ENCODE data around the gene KCNJ5.

Gene KCNJ5

DNA sequence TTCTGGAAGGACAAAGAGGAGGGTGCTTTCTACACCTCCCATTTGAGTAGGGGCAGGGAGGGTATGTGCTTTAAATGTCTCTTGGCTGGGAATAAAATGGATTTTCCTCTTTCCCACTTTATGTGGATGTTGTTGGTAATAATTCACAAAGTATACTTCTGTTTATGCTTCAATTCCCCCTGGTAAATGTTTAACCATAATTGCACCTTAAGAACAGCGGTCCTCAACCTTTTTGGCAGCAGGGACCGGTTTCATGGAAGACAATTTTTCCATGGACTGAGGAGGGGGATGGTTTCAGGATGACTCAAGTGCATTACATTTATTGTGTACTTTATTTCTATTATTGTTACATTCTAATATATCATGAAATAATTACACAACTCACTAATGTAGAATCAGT is 55.5 kb downstream of the KCNJ5 start:
- Histone ChIP-seq H3K27me3 (no peaks in the 10 kb centered on the region), H3K4me1 (ENCODE audit: control insufficient read depth in 1 of 2, insufficient read depth in 1 of 2, low read depth in 1 of 2, low read length in 1 of 2) (no peaks in the 10 kb centered on the region), H3K4me3 (ENCODE audit: low read depth in 1 of 2, low read length in 1 of 2) (no peak overlapping the region), H3K36me3 (no peaks in the 10 kb centered on the region), H3K9me3 (no peaks in the 10 kb centered on the region), H3K27ac (no peak overlapping the region)
- TF ChIP-seq, protein P1, sequence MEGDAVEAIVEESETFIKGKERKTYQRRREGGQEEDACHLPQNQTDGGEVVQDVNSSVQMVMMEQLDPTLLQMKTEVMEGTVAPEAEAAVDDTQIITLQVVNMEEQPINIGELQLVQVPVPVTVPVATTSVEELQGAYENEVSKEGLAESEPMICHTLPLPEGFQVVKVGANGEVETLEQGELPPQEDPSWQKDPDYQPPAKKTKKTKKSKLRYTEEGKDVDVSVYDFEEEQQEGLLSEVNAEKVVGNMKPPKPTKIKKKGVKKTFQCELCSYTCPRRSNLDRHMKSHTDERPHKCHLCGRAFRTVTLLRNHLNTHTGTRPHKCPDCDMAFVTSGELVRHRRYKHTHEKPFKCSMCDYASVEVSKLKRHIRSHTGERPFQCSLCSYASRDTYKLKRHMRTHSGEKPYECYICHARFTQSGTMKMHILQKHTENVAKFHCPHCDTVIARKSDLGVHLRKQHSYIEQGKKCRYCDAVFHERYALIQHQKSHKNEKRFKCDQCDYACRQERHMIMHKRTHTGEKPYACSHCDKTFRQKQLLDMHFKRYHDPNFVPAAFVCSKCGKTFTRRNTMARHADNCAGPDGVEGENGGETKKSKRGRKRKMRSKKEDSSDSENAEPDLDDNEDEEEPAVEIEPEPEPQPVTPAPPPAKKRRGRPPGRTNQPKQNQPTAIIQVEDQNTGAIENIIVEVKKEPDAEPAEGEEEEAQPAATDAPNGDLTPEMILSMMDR (IDR thresholded peaks at IDR 0.05): no peak

DNA sequence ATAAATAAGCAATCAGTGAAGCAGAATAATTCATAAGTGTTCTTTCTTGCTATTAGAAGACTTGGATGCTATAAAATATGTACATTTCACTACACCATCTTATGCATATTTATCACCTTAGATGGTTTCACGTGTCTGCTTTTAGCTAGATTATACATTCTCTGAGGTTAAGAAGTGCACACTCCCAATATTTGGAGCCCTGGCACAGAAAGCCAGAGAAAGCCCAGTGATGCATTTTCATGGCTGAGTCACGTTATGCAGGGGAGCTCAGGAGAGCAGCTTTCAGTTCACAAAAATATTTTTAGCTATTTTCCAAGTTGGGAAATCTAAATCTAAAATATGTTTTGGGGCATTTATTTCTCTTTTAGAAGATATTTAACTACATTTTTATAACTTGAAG is 56.6 kb downstream of the KCNJ5 start:
- TF ChIP-seq, protein P1 (IDR thresholded peaks at IDR 0.05): no peak
- Histone ChIP-seq H3K9me3 (no peaks in the 10 kb centered on the region), H3K4me1 (ENCODE audit: control insufficient read depth in 1 of 2, insufficient read depth in 1 of 2, low read depth in 1 of 2, low read length in 1 of 2) (no peaks in the 10 kb centered on the region), H3K4me3 (ENCODE audit: low read depth in 1 of 2, low read length in 1 of 2) (no peak overlapping the region), H3K27me3 (no peaks in the 10 kb centered on the region), H3K36me3 (no peaks in the 10 kb centered on the region), H3K27ac (no peak overlapping the region)

DNA sequence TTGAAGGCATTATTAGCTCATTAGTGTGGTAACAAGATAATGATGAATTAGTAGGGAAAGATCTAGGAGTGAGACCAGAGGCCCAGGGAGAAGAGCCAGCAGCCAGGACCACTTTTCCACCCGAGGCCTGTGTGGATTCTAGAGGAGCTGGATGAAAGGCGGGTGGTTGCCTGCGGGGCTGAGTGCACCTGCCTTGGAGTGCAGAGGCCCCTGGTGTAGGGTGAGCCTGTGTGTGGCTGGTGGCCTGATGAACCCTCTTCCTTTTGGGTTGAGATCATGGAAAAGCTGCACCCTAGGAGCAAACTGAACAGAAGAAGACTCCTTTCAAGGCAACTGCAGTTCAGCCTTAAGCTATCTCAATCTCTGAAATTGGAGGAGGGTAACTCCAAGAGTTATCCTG is 57.4 kb downstream of the KCNJ5 start:
- no peaks in the 10 kb centered on the region for H3K4me1 ChIP-seq (ENCODE audit: control insufficient read depth in 1 of 2, insufficient read depth in 1 of 2, low read depth in 1 of 2, low read length in 1 of 2)
- no peak overlapping the region for H3K4me3 ChIP-seq (ENCODE audit: low read depth in 1 of 2, low read length in 1 of 2)
- H3K36me3 ChIP-seq: no peaks in the 10 kb centered on the region

DNA sequence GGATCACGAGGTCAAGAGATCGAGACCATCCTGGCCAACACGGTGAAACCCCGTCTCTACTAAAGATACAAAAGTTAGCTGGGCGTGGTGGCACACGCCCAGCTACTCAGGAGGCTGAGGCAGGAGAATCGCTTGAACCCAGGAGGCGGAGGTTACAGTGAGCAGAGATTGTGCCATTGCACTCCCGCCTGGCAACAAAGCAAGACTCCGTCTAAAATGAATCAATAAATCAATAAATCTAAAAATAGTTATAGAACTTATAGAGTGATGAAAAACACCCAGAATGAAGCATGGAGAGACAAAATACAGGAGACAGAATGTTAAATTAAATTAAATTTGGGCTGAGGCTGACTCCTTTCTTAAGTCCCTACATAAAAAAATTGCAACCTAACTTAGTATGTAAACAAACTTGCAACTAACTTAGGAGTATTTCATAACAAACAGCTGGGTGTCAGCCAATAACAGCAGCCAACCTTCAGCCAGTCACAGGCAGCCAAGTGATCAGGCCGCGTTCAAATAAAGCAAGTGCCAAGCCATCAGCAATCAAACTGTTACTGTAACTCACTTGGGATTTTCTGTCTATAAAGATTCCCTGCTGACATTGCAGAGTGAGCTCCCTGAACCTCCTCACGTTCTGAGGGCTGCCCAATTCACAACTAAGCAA is 58.8 kb downstream of the KCNJ5 start:
- Histone ChIP-seq H3K36me3 (no peaks in the 10 kb centered on the region), H3K27ac (no peak overlapping the region), H3K9me3 (no peaks in the 10 kb centered on the region), H3K27me3 (no peaks in the 10 kb centered on the region), H3K4me1 (ENCODE audit: control insufficient read depth in 1 of 2, insufficient read depth in 1 of 2, low read depth in 1 of 2, low read length in 1 of 2) (no peaks in the 10 kb centered on the region), H3K4me3 (ENCODE audit: low read depth in 1 of 2, low read length in 1 of 2) (no peak overlapping the region)
- TF ChIP-seq, protein P1 (IDR thresholded peaks at IDR 0.05): no peak

More for the DNA sequence above, 57.4 kb downstream of the KCNJ5 start:
- Histone ChIP-seq H3K27me3 (no peaks in the 10 kb centered on the region), H3K27ac (no peak overlapping the region), H3K9me3 (no peaks in the 10 kb centered on the region)
- TF ChIP-seq, protein P1 (IDR thresholded peaks at IDR 0.05): no peak

DNA sequence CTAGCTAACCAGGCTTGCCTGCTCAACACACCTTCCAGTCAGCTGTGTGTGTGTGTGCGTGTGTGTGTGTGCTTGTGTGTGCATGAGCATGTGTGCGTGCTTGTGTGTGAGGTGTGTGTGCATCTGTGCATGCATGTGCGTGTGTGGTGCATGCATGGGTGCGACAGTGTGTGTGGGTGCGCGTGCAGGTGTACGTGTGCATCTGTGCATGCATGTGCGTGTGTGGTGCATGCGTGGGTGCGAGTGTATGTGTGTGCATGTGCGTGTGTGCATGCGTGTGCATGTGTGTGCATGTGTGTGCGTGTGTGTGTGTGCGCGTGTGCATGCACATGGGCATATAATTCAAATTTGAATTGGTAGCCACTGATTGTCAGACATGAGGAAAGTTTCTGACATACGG is 62.0 kb downstream of the KCNJ5 start:
- H3K4me3 ChIP-seq (ENCODE audit: low read depth in 1 of 2, low read length in 1 of 2): no peak overlapping the region
- H3K27me3 ChIP-seq: no peaks in the 10 kb centered on the region
- no peak overlapping the region for H3K27ac ChIP-seq
- H3K4me1 ChIP-seq (ENCODE audit: control insufficient read depth in 1 of 2, insufficient read depth in 1 of 2, low read depth in 1 of 2, low read length in 1 of 2): no peaks in the 10 kb centered on the region
- no peaks in the 10 kb centered on the region for H3K9me3 ChIP-seq
- TF ChIP-seq, protein P1 (IDR thresholded peaks at IDR 0.05): no peak
- H3K36me3 ChIP-seq: no peaks in the 10 kb centered on the region
